ENCODE data around the gene RGS7. TPM values are rescaled to one million over a fixed set of nuclear protein-coding genes. Genes with fewer than 3 reads are reported as not detected.

RGS7 gene
- total RNA-seq, 1 donor = 0.36 TPM

DNA sequence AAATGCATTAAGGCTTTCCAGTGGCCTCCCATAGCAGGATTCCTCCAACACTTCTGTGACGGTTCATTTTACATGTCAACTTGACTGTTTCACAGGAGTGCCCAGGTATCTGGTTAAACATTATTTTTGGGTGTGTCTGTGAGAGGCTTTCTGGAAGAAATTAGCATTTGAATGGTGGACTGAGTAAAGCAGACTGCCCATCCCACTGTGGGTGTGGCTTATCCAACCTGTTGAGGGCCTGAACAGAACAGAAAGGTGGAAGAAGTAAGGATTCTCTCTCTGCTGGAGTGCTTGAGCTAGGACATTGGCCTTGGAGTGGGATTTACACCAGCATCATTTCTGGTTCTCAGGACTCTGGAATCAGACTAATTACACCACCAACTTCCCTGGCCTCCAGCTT, 85.6 kb downstream of the RGS7 start:
- no peaks in the 10 kb centered on the region for H3K27me3 ChIP-seq (ENCODE audit: insufficient read depth, low read length)
- H3K27ac ChIP-seq (ENCODE audit: low read depth, low read length) = no peak overlapping the region
- TF ChIP-seq, protein P1, sequence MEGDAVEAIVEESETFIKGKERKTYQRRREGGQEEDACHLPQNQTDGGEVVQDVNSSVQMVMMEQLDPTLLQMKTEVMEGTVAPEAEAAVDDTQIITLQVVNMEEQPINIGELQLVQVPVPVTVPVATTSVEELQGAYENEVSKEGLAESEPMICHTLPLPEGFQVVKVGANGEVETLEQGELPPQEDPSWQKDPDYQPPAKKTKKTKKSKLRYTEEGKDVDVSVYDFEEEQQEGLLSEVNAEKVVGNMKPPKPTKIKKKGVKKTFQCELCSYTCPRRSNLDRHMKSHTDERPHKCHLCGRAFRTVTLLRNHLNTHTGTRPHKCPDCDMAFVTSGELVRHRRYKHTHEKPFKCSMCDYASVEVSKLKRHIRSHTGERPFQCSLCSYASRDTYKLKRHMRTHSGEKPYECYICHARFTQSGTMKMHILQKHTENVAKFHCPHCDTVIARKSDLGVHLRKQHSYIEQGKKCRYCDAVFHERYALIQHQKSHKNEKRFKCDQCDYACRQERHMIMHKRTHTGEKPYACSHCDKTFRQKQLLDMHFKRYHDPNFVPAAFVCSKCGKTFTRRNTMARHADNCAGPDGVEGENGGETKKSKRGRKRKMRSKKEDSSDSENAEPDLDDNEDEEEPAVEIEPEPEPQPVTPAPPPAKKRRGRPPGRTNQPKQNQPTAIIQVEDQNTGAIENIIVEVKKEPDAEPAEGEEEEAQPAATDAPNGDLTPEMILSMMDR (IDR thresholded peaks at IDR 0.05; ENCODE audit: extremely low read depth, low read depth, low read length) = no peak
- H3K4me2 ChIP-seq (ENCODE audit: insufficient read depth, low read length) = no peak overlapping the region
- no peaks in the 10 kb centered on the region for H3K4me1 ChIP-seq (ENCODE audit: insufficient read depth, low read length)
- DNase-seq (ENCODE audit: insufficient read length, low spot score, missing footprints) = no peak
- H3K79me2 ChIP-seq (ENCODE audit: insufficient read depth, low read length) = no peaks in the 10 kb centered on the region
- H3K36me3 ChIP-seq (ENCODE audit: insufficient read depth, low read length) = no peaks in the 10 kb centered on the region
- H3K9me3 ChIP-seq (ENCODE audit: low read depth, low read length) = no peaks in the 10 kb centered on the region
- H2AFZ ChIP-seq (ENCODE audit: low read length) = no peak overlapping the region
- no peaks in the 10 kb centered on the region for H4K20me1 ChIP-seq (ENCODE audit: insufficient read depth, low read length)
- H3K4me3 ChIP-seq (ENCODE audit: insufficient read depth, low read length) = no peak overlapping the region

DNA sequence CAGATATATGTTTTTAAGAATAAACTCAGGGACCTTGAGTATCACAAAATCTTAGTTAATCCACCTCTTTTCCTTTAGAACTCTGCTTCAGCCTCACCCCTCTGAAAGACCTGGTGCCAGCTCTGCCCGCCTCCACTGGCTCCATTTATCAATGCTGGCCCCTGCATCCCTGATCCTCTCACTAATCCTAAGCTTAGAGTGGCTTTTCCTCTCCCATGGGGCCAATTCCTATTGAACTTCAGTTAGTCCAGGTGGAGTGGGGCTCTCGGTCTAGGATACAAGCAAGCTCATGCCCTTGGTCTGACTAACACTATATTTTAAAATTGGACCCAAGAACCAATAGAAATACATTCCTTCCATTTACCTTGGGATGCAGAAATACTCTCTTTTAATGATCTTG, 87.0 kb downstream of the RGS7 start:
- Histone ChIP-seq H3K9me3 (ENCODE audit: low read depth, low read length) (no peaks in the 10 kb centered on the region), H3K27me3 (ENCODE audit: insufficient read depth, low read length) (no peaks in the 10 kb centered on the region), H2AFZ (ENCODE audit: low read length) (no peak overlapping the region), H3K4me2 (ENCODE audit: insufficient read depth, low read length) (no peak overlapping the region), H3K4me1 (ENCODE audit: insufficient read depth, low read length) (no peaks in the 10 kb centered on the region), H3K36me3 (ENCODE audit: insufficient read depth, low read length) (no peaks in the 10 kb centered on the region), H3K79me2 (ENCODE audit: insufficient read depth, low read length) (no peaks in the 10 kb centered on the region), H3K4me3 (ENCODE audit: insufficient read depth, low read length) (no peak overlapping the region), H4K20me1 (ENCODE audit: insufficient read depth, low read length) (no peaks in the 10 kb centered on the region), H3K27ac (ENCODE audit: low read depth, low read length) (no peak overlapping the region)
- TF ChIP-seq, protein P1 (IDR thresholded peaks at IDR 0.05; ENCODE audit: extremely low read depth, low read depth, low read length) = no peak
- DNase-seq (ENCODE audit: insufficient read length, low spot score, missing footprints) = no peak

DNA sequence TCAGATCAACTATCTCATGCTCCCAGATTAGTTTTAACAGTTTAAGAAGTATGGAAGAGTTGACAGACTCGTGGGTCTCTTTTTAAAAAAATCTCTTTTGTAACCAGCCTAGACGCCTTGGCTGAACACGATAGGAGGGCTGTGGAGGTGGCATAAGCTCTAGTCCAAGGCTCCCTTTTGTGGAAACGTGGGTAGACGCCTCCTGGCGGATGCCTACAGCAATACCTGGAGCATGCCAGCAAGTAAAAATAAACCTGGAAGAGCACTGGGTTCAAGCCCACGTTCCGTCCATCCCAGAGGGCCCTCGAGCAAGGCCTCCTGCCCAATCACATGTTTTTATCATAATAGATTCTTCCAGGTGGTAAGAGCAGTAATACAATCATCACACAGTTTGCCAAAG, 87.9 kb downstream of the RGS7 start:
- Histone ChIP-seq H3K4me2 (ENCODE audit: insufficient read depth, low read length) (no peak overlapping the region), H3K36me3 (ENCODE audit: insufficient read depth, low read length) (no peaks in the 10 kb centered on the region), H3K9me3 (ENCODE audit: low read depth, low read length) (no peaks in the 10 kb centered on the region), H3K4me3 (ENCODE audit: insufficient read depth, low read length) (no peak overlapping the region), H3K27ac (ENCODE audit: low read depth, low read length) (no peak overlapping the region), H4K20me1 (ENCODE audit: insufficient read depth, low read length) (no peaks in the 10 kb centered on the region), H3K4me1 (ENCODE audit: insufficient read depth, low read length) (no peaks in the 10 kb centered on the region), H3K79me2 (ENCODE audit: insufficient read depth, low read length) (no peaks in the 10 kb centered on the region), H2AFZ (ENCODE audit: low read length) (no peak overlapping the region), H3K27me3 (ENCODE audit: insufficient read depth, low read length) (no peaks in the 10 kb centered on the region)
- TF ChIP-seq, protein P1 (IDR thresholded peaks at IDR 0.05; ENCODE audit: extremely low read depth, low read depth, low read length) = no peak
- no peak for DNase-seq (ENCODE audit: insufficient read length, low spot score, missing footprints)

DNA sequence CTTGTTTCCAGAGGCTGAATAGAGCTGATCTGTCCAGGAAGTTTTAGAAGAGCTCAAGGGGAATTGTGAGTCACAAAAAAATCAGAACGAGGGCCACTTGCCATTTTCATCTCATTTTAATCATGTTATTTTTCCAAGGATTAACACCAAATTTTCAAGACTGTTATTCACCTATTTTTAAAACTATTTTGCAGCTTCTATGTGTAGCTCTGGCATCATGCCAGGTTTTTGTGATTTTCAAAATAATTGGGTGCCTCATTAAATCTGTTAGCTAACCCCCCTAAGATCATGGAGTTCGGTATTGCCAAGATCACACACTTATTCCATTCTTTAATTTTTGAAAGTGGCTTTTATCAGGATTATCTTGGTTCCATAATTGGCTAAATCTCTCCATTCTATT, 90.9 kb downstream of the RGS7 start:
- H3K27ac ChIP-seq (ENCODE audit: low read depth, low read length) = no peak overlapping the region
- DNase-seq (ENCODE audit: insufficient read length, low spot score, missing footprints) = peak; percentile 35
- no peak overlapping the region for H3K4me3 ChIP-seq (ENCODE audit: insufficient read depth, low read length)
- H3K4me2 ChIP-seq (ENCODE audit: insufficient read depth, low read length) = no peak overlapping the region
- no peaks in the 10 kb centered on the region for H3K79me2 ChIP-seq (ENCODE audit: insufficient read depth, low read length)
- TF ChIP-seq, protein P1 (IDR thresholded peaks at IDR 0.05; ENCODE audit: extremely low read depth, low read depth, low read length) = no peak
- H4K20me1 ChIP-seq (ENCODE audit: insufficient read depth, low read length) = no peaks in the 10 kb centered on the region
- H3K27me3 ChIP-seq (ENCODE audit: insufficient read depth, low read length) = no peaks in the 10 kb centered on the region
- H3K4me1 ChIP-seq (ENCODE audit: insufficient read depth, low read length) = no peaks in the 10 kb centered on the region
- H2AFZ ChIP-seq (ENCODE audit: low read length) = no peak overlapping the region
- H3K9me3 ChIP-seq (ENCODE audit: low read depth, low read length) = no peaks in the 10 kb centered on the region
- no peaks in the 10 kb centered on the region for H3K36me3 ChIP-seq (ENCODE audit: insufficient read depth, low read length)

Measured in osteoblast (primary cell).